HG02642 (cell line): ENCODE measurements around the gene ZBTB46.

Experiments used
- ATAC-seq: cut with Tn5 transposase; IDR thresholded peaks from one replicate; pipeline ENCODE4 v1.9.1; 2021; ENCODE audit warnings: mild to moderate bottlenecking; ENCODE audit not compliant: unreplicated experiment, poor library complexity

The ZBTB46 gene

GRCh38 chr20:63840405-63840828 is 9.4 kb upstream of the ZBTB46 start:
- ATAC-seq = no peak

- ATAC-seq = no peak
These were observed 8.6 kb upstream of the ZBTB46 start for GRCh38 chr20:63839620-63840019.

- no peak for ATAC-seq
These were observed 6.4 kb upstream of the ZBTB46 start for GRCh38 chr20:63837479-63837878.

- ATAC-seq = no peak
These were observed 5.6 kb upstream of the ZBTB46 start for GRCh38 chr20:63836458-63837344.

GRCh38 chr20:63835021-63835858 is 4.2 kb upstream of the ZBTB46 start:
- no peak for ATAC-seq

GRCh38 chr20:63834491-63834880 is 3.4 kb upstream of the ZBTB46 start:
- ATAC-seq = no peak

GRCh38 chr20:63833776-63834490 is 2.9 kb upstream of the ZBTB46 start:
- no peak for ATAC-seq

- no peak for ATAC-seq
These were observed 1.1 kb upstream of the ZBTB46 start for GRCh38 chr20:63831993-63832686.

GRCh38 chr20:63831646-63831992 is 555 bp upstream of the ZBTB46 start:
- peak; percentile 11 for ATAC-seq

- peak; percentile 19 for ATAC-seq
These were observed 874 bp downstream of the ZBTB46 start for GRCh38 chr20:63829945-63830835.

GRCh38 chr20:63829603-63829944 is 1.5 kb downstream of the ZBTB46 start:
- ATAC-seq = no peak

- ATAC-seq = no peak
These were observed 2.1 kb downstream of the ZBTB46 start for GRCh38 chr20:63828951-63829350.

GRCh38 chr20:63828545-63828944 is 2.5 kb downstream of the ZBTB46 start:
- no peak for ATAC-seq

- ATAC-seq = no peak
These were observed 2.9 kb downstream of the ZBTB46 start for GRCh38 chr20:63828124-63828523.

- no peak for ATAC-seq
These were observed 4.3 kb downstream of the ZBTB46 start for GRCh38 chr20:63826753-63827152.

GRCh38 chr20:63825331-63826118 is 5.5 kb downstream of the ZBTB46 start:
- no peak for ATAC-seq

GRCh38 chr20:63823691-63824311 is 7.3 kb downstream of the ZBTB46 start:
- ATAC-seq = no peak

- ATAC-seq = no peak
These were observed 8.8 kb downstream of the ZBTB46 start for GRCh38 chr20:63822276-63822696.
